ENCODE results near the gene PCBP3.
A peak's percentile ranks its signal among the peaks of the same experiment; 100 is the strongest.
"Not testable (repeated sequence)": the region's sequence is repeated elsewhere in the genome, so short reads cannot be mapped to it uniquely, and the experiment has no call there.

Gene PCBP3

DNA sequence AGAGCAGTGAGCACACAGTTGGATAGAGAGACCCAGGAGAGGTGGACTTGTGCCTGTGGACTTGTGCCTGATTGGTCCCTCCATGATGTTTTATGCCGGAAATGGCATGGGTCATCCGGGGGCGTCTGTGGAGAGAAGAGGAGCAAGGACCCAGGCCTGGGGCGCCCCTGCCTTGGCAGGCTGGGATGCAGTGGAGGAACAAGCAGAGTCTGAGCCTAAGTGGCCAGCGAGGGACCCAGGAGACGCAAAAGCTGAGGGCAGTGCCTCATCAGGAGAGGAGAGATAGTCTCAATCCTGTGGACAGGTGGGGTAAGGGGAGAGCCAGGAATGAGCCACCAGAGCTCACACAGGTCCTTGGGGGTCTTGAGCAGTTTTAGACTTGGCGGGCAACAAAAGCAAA lies 146.9 kb downstream of the PCBP3 start:
- DNase-seq: no peak

DNA sequence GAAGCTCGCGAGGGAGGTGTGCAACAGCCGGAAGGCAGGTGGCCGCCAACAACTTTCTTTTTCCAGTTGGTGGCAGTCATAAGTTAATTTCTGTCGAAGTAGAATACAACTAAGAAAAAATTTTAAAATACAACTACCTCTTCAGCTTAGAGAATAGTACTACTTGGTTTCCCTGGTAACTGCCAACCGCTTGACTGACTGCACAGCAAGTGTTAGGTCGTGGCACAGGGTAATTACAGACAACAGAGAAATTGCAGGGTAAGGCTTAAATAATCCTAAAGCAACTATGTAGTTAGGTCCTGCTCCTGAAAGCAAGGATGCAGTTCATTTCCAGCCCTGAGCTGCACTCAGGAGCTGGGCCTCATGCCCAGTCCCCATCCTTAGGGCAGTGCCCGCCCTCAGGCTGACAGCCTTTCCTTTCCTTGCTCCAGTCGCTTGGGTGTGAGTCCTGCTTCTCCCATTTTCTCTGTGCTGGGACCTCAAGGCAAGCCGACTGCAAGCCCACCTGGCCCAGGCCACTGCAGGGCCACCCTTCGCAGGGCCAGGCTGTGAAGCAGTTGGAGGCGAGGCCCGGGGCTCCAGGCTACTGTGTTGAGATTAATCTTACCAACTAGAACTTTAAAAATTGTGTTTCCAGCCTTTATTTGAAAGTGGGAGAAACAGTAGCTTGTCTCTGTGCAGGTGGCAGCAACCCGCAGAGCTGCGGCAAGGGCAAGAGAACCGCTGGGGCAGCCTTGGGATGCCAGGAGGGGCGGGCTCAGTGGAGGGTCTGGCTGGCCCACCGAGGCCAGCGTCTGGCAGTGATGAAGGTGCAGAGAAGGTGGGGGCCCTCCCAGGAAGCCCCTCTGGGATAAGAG lies 148.3 kb downstream of the PCBP3 start:
- no peak for DNase-seq

DNA sequence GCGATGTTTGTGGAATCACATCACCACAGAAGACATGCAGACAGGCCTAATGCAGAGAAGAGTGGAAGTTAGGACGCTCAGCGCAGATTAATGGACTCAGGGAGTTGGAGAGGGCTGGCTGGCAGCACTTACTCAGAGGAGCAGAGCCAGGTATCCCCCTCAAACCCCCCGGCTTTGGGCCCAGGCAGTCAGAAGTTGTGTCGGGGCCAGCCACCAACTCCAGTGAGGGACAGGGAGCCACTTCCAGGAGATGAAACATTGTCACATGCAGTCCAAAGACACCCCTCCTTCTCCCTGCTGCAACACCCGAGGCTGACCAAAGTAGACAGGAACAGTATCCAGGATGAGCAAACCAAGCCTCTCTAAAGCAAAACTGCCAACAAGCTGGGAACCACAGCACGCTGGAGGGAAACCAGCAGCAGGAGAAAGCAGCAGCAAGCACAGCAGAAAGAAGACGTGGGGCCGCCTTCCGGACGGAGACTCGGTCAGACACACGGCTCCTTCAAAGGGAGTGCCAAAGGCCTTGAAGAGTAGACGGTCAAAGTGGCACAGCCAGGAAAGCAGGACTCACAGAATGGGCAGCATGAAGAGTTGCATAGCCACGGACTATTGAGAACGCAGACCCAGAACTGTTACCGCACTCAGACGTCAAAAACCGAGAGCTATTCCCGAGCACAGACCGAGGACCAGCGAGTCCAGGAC lies 149.3 kb downstream of the PCBP3 start:
- DNase-seq: no peak

DNA sequence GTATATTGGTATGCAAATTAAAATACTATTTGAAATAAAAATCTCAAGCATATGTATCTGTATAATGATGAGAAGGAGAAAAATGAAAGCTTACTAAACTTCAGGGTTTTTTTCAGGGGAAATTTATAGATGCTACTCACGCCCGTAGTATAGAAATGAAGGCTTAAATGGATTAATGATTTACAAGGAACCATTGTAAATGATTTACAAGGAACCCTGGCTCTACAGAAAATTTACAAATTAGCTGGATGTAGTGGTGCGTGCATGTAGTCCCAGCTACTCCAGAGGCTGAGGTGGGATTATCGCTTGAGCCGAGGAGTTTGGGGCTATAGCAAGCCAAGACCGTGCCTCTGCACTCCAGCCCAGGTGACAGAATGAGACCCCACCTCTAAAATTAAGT lies 150.5 kb downstream of the PCBP3 start:
- no peak for DNase-seq

DNA sequence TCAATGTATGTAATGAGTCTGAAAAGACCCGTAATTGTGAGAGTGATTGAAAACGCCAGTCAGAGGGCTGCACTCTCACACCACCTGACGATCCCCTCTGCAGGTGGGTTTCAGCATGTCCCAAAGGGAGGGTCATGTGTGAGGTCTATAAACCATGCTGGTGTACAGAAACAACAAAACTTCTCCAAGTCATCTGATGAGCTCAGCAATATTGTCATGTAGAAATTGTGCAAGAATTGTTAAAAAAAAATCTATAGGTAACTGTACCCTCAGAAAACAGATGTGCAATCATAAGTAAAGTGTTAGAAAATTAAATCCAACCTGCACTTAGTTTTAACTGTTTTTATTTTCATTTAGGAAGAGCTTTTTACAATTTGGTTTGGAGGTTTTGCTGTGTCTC lies 152.5 kb downstream of the PCBP3 start:
- no peak for DNase-seq

DNA sequence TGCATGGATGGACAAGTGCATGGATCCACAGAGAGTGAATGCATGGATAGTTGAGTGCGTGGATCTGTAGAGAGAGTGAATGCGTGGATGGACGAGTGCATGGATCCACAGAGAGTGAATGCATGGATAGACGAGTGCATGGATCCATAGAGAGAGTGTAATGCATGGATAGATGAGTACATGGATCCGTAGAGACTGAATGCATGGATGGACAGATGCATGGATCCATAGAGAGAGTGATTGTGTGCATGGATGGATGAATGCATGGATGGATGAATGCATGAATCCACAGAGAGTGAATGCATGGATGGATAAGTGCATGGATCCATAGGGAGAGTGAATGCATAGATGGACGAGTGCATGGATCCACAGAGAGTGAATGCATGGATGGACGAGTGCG lies 153.8 kb downstream of the PCBP3 start:
- no peak for DNase-seq

DNA sequence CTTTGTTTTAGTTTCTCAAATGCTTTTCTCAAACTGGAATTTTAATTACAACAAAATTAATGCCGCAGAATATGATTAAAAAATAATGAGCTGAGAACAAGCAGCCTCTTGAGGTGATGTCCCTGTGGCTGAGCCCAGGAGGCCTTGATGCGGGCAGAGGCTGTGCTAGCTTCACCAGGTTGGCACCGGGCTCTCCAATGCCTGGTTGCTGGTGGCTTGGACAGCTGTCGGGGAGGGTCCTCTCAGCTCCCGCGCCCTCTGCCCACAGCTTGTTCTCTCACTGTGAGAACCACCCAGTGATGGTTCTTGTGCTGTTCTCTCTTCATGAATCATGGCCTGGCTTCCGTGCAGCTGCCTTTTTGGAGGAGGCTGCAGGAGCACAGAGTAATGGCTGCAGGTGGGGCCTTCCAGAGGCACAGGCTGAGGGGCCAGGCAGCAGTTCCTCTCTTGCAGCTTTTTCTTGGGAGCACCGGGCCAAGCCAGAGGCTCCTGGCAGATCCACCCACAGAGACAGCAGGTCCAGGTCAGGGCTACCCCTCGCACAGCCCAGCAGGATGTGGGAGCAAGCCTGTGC lies 156.3 kb downstream of the PCBP3 start:
- peak in 1 of 14 donors; percentile 17 for DNase-seq

DNA sequence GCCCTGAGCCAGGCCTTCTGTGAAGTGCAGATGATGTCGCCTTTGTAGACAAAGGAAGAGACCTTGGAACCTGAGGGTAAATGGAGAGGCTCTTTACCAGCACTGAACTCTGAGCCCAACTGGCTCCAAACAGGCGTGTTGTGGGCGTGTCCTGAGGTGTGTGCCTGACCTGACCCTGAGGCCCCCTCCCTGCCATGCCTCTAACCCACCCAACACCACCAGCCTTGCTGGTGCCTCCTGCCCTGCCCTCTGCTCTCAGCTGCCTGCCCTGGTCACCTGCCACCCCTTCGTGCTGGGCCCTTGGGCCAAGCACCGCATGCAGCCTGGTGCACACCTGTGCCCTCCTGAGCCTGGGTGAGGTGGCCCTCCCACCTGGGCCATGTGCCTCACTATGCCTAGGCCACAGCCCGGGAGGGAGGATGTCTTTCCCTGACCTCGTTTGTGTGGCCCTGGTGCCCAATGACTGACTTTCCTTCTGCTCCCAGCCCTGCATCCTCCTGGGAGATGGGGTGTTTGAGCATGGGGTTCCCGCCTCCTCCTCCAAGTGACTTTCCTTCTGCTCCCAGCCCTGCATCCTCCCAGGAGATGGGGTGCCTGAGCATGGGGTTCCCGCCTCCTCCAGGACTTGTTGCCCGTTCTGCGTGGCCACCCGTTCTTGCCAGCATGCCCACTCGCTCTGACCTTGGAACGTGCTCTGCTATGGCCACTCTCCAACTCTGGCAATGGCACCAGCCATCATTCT lies 157.0 kb downstream of the PCBP3 start:
- no peak for DNase-seq

DNA sequence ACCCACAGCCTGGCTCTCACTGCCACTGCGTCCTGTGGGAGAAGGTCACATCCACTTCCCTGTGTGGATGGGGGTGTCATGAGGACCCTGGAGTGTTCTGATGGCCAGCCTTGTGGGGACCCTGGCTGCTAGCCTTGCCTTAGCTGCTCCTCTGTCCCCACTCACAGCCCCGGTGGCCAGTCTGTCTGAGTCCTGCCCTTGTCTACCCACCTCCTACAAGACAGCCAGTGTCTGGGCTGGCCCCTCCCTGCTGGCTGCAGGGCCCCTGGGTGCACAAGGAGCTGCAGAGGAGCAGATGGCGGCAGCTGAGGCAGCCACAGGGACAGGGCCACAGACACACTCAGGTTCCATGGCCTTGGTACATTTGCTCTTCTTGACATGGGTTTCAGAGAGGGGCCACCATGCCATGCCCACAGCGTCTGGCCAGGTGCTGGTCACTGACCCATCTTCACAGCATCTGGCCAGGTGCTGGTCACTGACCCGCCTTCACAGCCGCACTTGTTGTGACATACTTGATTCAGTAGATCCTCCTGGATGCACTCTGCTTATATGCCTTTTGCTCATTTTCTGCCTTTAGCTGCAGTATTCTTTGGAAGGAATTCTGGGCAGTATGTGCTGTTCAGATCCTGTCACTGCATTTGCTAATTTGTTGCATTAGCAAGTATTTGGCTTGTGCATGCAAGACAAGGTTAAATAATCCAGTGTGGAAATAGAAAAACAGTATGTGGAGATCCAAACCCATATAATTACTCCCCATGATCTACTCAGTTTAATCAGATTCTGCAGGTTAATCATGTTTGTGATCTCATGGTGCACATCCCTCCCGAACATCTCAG lies 157.8 kb downstream of the PCBP3 start:
- DNase-seq: no peak

DNA sequence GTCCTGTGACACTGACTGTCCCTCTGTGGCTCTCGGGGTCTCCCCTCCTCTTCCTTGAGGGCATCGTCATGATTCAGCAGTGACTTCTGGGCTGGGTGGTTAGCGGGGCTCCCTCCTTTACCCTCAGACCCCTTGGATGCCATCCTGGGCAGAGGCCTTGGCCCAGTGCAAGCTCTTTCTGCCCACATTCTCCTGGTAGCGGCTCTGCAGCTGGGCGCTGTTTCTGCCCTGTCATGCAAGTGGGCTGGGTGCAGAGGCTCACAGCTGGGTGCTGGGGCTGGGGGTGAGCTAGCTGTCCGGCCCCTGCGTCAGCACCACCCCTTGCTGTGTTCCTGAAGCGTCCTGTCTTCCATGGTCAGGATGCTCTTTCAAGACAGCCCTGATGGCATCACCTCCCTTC lies 158.5 kb downstream of the PCBP3 start:
- DNase-seq: no peak

DNA sequence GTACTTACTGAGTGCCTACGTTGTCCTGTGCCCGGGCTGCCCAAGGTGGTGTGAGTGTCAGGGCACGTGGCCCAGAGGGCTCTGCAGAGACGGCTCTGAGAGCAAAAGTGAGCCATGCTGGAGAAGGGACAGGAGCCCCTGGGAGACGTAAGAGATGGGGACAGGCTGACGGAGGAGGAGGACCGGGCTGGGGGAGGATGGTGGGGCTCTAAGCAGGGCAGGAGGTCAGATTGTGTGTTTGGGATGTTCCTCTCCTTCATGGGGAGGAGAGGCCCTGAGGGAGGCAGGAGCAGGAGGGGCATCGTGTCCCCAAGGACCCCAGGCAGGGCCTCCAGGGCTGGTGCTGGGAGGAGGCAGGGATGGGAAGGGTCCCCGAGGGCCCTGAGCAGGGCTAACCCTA lies 158.9 kb downstream of the PCBP3 start:
- no peak for DNase-seq

DNA sequence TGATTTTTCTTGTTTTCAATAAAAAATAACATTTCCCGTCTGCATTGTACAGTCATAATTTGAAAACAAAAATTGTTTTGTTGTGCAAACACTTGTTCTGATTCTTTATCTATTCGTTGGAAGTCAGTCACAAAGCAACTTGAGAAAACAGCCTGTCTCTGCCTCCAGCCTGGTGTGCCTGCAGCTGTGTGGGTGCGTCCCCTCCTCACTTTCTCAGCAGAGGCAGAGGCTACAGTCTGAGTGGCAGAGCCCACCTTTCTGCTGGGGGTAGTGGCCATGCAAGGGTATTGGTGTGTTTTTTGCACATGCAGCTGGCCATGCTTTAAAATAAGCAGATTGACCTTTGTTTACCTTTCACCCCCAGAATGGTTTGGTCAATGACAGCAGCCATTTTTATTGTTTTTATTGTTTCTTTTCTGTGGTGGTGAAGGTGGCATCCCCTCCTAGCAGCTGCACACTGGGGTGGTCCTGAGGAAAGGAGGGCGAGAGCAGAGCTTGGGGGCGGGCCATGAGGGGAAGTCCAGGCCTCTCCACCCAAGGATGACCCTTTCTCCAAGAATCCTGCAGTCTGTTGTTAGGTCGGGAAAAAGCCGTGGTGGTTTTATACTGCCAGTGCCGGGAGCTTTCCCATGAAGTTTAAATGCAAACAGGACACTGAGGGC lies 159.6 kb downstream of the PCBP3 start:
- DNase-seq: no peak

DNA sequence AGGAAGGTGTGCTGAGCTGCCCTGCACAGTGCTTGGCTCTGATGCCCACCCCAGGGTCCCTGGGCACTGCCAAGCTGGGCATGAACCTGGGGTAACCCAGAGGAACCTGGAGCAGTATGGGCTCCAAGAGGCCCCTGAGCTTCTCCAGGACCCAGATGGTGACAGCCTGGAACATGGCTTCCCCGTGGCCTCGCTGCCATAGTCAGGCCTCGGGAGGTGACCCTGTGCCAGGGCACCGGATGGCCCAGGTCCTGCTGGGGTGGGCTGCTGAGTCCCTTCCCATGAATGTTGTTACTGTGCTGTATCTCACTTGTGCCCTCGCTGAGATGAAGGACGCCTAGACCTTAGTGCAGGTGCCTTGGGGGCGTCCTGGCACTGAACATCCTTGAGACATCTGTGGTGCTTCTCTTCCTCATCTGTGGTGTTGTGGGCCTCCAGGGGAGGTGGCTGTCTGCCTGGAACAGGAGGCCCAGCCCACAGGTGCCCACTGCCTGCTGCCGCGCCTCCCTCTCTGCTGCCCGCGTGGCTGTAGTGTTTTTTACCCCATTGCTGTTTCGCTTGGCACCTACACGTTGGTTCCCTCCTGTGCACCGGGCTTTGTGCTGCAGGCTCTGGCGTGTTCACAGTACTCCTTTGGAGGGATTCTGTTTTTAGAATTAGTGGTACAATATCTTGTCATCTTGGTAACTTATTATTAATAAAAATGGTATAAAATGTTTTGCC lies 160.3 kb downstream of the PCBP3 start:
- peak in 1 of 14 donors; percentile 32 for DNase-seq

DNA sequence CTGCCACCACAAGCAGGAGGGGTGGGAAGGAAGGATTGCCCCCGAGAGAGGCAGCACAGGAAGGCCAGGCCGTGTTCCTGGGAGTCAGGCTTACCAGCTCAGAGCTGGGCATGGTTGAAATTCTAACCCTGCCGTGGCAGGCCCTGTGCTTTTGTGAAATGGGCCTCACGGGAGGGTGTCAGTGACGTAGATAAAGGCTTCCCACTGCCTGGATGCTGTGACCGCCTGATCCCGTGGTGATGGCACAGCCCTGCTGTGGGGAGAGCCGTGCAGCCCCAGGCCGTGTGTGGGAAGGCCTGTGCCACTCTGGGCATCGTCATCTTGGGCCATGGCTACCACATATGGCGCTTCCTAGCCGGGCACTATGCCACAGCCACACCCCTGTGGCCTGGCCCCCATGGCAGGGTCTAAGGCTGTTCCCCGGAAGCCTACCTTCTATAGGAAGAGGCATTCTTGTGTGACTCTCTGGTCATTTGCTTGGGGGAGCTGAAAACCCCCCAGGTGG lies 161.3 kb downstream of the PCBP3 start:
- no peak for DNase-seq

DNA sequence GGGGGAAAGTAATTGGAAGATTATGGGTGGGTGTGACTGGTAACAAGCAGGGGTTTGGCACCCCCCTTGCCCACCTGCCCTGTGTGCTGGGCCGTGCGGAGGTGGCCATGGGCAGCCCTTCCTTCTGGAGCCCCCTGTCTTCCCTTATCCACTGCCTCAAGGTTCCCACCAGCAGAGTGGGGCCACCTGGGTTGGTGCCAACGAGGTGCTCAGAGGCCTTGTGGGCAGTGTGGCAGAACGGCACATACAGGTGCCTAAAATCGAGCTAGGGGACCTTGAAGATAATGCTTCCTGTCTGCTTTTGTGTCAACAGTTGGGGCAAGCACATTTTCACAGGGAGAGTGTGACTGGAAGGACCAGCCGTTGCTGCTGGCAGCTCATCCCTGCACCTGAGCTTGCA lies 161.8 kb downstream of the PCBP3 start:
- DNase-seq: no peak

DNA sequence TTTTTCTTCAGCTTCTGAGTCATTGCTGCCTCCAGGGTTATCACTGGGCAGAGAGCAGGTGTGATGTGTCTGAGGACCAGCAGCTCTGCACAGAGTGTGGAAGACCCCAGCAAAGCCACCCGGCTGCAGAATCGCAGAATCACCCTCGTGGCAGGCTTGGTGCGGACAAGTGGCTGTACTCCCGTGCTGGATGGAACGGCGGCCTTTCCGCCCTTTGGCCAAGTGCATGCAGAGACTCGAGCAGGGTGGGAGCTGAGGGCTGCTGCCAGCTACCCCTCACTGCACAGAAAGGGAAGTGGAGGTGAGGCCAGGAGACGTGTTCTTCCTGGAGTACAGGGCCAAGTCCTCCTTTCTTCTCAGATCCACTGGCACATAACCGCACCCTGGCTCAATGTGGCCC lies 162.5 kb downstream of the PCBP3 start:
- no peak for DNase-seq

DNA sequence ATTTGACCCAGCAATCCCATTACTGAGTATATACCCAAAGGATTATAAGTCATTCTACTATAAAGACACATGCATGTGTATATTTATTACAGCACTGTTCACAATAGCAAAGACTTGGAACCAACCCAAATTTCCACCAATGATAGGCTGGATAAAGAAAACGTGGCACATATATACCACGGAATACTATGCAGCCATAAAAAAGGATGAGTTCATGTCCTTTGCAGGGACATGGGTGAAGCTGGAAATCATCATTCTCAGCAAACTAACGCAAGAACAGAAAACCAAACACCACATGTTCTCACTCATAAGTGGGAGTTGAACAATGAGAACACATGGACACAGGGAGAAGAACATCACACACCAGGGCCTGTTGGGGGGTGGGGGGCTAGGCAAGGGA lies 165.1 kb downstream of the PCBP3 start:
- not testable (repeated sequence) for DNase-seq

DNA sequence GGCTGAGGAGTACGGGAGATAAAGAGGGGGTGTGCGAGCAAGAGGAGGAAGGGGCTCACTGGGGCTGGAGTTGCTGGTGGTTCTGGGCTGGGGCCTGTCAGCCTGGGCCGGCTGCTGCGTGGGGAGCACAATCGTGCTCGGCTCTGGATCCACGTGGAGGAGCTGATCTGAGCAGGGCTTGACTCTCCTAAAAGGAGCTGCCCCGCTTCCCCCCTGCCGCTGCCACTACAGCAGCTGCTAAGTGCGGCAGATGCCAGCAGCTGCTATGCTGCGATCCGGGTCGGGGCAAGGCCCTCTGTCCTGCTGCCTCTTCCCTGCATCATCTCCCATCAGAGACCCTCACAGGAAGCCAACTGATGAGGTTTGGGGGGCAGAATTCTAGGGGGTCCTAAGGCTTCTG lies 165.9 kb downstream of the PCBP3 start:
- DNase-seq: no peak

DNA sequence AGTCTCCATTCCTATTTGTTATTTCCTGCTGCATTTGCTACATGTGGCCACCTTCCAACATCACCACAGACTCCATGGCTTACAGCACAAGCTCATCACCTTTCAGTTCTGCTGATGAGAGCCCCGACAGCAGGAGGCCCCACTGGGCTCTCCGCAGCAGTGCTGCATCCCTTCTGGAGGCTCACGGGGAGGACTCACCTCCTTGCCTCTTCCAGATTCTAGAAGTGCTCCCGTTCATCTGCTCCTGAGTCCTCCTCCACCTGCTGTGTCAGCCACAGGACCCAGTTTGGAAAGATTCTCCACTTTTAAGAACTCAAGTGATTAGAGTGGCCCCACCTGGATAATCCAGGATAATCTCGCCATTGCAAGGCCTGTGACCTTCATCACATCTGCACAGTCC lies 167.6 kb downstream of the PCBP3 start:
- no peak for DNase-seq

DNA sequence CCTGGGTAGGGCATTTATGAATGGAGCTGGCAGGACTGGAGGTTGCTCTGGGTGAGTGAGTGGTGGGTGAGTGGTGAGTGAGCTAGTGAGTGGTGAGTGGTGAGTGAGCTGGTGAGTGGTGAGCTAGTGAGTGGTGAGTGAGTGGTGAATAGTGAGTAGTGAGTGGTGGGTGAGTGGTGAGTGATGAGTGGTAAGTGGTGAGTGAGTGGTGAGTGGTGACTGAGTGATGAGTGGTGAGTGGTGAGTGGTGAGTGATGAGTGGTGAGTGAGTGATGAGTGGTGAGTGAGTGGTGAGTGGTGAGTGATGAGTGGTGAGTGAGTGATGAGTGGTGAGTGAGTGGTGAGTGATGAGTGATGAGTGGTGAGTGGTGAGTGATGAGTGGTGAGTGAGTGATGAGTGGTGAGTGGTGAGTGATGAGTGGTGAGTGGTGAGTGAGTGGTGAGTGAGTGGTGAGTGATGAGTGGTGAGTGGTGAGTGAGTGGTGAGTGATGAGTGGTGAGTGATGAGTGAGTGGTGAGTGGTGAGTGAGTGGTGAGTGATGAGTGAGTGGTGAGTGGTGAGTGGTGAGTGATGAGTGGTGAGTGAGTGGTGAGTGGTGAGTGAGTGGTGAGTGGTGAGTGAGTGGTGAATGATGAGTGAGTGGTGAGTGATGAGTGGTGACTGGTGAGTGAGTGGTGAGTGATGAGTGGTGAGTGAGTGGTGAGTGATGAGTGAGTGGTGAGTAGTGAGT lies 170.8 kb downstream of the PCBP3 start:
- not testable (repeated sequence) for DNase-seq

Data from C1 segment of cervical spinal cord (tissue), 14 donors.